DND-41 (cell line): ENCODE results near the gene ZBTB7B.

Source experiments
- CTCF ChIP-seq: IDR thresholded peaks from 2 replicates; pipeline ENCODE4 v1.5.1; 2012; ENCODE audit warnings: borderline replicate concordance, low read length, moderate library complexity, mild to moderate bottlenecking; ENCODE audit not compliant: poor library complexity, severe bottlenecking; ENCODE audit errors: extremely low read depth
- EZH2 ChIP-seq: IDR thresholded peaks from 3 replicates; pipeline ENCODE4 v1.6.1; 2012; ENCODE audit warnings: borderline replicate concordance, low read depth, mild to moderate bottlenecking, moderate library complexity, low read length, inconsistent platforms; ENCODE audit not compliant: severe bottlenecking

- TF ChIP-seq CTCF = no peak
- TF ChIP-seq EZH2 = no peak
Observed at GRCh38 chr1:155035936-155036335, 33.3 kb downstream of the ZBTB7B start.
